ENCODE results near the gene NEXN. TPM values are rescaled to one million over a fixed set of nuclear protein-coding genes. Genes with fewer than 3 reads are reported as not detected.

The NEXN gene
- total RNA-seq, 1 experiment from 2014 or later = 2.4 TPM

Other genes starting within 250 kb of the NEXN start
- gene ZZZ3, start 206.0 kb upstream of the NEXN start, total RNA-seq (2014; rRNA removed; shearing (Covaris generic)) = 24.5 and 31.9 TPM in 2 replicates
- 28.7 and 40.2 TPM in 2 replicates for gene USP33, start 128.8 kb upstream of the NEXN start, total RNA-seq (2014; rRNA removed; shearing (Covaris generic))
- gene MIGA1, start 109.0 kb upstream of the NEXN start, total RNA-seq (2014; rRNA removed; shearing (Covaris generic)) = 5.7 and 7.6 TPM in 2 replicates
- gene FUBP1, start 90.4 kb downstream of the NEXN start, total RNA-seq (2014; rRNA removed; shearing (Covaris generic)) = 88.2 and 98.9 TPM in 2 replicates
- 18.3 and 23.8 TPM in 2 replicates for gene DNAJB4, start 116.3 kb downstream of the NEXN start, total RNA-seq (2014; rRNA removed; shearing (Covaris generic))
- 0.02 TPM in 1 of 2 replicates, not detected in the other for gene GIPC2, start 157.3 kb downstream of the NEXN start, total RNA-seq (2014; rRNA removed; shearing (Covaris generic))

All from H4 (cell line).